IPS-18a (cell line): Measurements from ENCODE around the gene TIMM17A.
"Not testable (repeated sequence)": the region's sequence is repeated elsewhere in the genome, so short reads cannot be mapped to it uniquely, and the experiment has no call there.

Experiments
- H3K27ac ChIP-seq: one replicate; pipeline ENCODE4 v1.5.1; 2013; ENCODE audit warnings: low read length
- H3K27me3 ChIP-seq: one replicate; pipeline ENCODE4 v1.6.1; 2013; ENCODE audit warnings: mild to moderate bottlenecking, low read length; ENCODE audit not compliant: control insufficient read depth, insufficient read depth
- H3K36me3 ChIP-seq: one replicate; pipeline ENCODE4 v1.6.1; 2013; ENCODE audit warnings: low read depth, low read length; ENCODE audit not compliant: control insufficient read depth
- H3K4me1 ChIP-seq: one replicate; pipeline ENCODE4 v1.6.1; 2013; ENCODE audit warnings: low read depth, low read length; ENCODE audit not compliant: control insufficient read depth
- H3K4me3 ChIP-seq: one replicate; pipeline ENCODE4 v1.5.1; 2013; ENCODE audit warnings: low read length
- H3K9ac ChIP-seq: one replicate; pipeline ENCODE4 v1.6.1; 2013; ENCODE audit warnings: mild to moderate bottlenecking, low read length, moderate library complexity
- H3K9me3 ChIP-seq: one replicate; pipeline ENCODE4 v1.6.1; 2013; ENCODE audit warnings: low read depth, low read length; ENCODE audit not compliant: control insufficient read depth

The TIMM17A gene

GRCh38 chr1:202019235-202019558, 63.9 kb downstream of the TIMM17A start:
- H3K27ac ChIP-seq, H3K4me1 ChIP-seq, H3K4me3 ChIP-seq, H3K36me3 ChIP-seq, H3K9ac ChIP-seq, H3K9me3 ChIP-seq, H3K27me3 ChIP-seq: not testable (repeated sequence)
